Uterus (tissue), 2 donors: ENCODE data around the gene DNAJB8.

Experiments
- CTCF ChIP-seq, 4 experiments: fragments of 200-600 bp in 2 of 4; fragments of 450-650 bp in 2 of 4; sonication (generic) in 2 of 4; IDR thresholded peaks; one replicate each; pipeline ENCODE4 v1.5.1; 2016 to 2019; ENCODE audit warnings: antibody characterized with exemption in 4 of 4, mild to moderate bottlenecking in 2 of 4, moderate library complexity in 1 of 4
- POLR2A ChIP-seq, 2 donors: fragments of 450-650 bp; IDR thresholded peaks; one replicate each; pipeline ENCODE4 v1.6.1; 2016; ENCODE audit warnings: antibody characterized with exemption in 2 of 2, mild to moderate bottlenecking in 1 of 2, moderate library complexity in 1 of 2

DNA sequence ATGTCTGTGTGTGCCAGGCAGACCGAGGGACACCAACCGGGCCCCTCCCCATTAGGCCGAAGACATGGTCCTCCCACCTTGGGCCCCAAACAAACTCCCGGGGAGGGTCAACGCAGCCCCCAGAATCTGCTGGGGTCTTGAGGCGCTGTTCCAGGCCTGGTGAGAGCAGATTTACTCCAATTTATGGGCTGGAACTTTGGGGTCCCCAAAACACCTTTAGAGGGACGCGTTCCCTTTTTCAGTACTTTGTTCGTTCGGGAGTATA lies 23.9 kb upstream of the DNAJB8 start:
- TF ChIP-seq CTCF (IDR thresholded peaks at IDR 0.05) (no peak), POLR2A (IDR thresholded peaks at IDR 0.05) (no peak)
